Keratinocyte (primary cell): ENCODE results near the gene ALPP. TPM values are rescaled to one million over a fixed set of nuclear protein-coding genes. Genes with fewer than 3 reads are reported as not detected.

Experiments
- DNase-seq: peaks from one replicate; pipeline ENCODE4 v3.0.0-alpha.2; 2011; ENCODE audit warnings: low read depth, missing footprints, low spot score
- FAIRE-seq: peaks from 2 replicates; lab custom pipeline; 2011; peaks lifted over from hg19 to GRCh38; lab: Jason Lieb, UNC
- H2AFZ ChIP-seq: 2 replicates; pipeline ENCODE4 v1.6.0; 2012; ENCODE audit warnings: low read length, control low read depth, inconsistent platforms; ENCODE audit not compliant: control insufficient read depth
- H3K27ac ChIP-seq: 2 replicates; pipeline ENCODE4 v1.5.1; 2011; ENCODE audit warnings: low read length; ENCODE audit not compliant: control insufficient read depth, insufficient read depth
- H3K27me3 ChIP-seq: 3 replicates; pipeline ENCODE4 v1.6.0; 2011; ENCODE audit warnings: low read length; ENCODE audit not compliant: control insufficient read depth, insufficient read depth; ENCODE audit errors: extremely low read depth
- H3K36me3 ChIP-seq, 2 experiments: 2 replicates in 1 of 2; 3 replicates in 1 of 2; pipeline ENCODE4 v1.5.1; 2011; ENCODE audit warnings: low read length in 2 of 2, mild to moderate bottlenecking in 1 of 2; ENCODE audit not compliant: control insufficient read depth in 2 of 2, insufficient read depth in 2 of 2; ENCODE audit errors: extremely low read depth in 1 of 2
- H3K4me1 ChIP-seq: 3 replicates; pipeline ENCODE4 v1.5.1; 2011; ENCODE audit warnings: low read length; ENCODE audit not compliant: control insufficient read depth, insufficient read depth; ENCODE audit errors: extremely low read depth
- H3K4me2 ChIP-seq: 3 replicates; pipeline ENCODE4 v1.6.0; 2011; ENCODE audit warnings: low read depth, low read length; ENCODE audit not compliant: control insufficient read depth, insufficient read depth; ENCODE audit errors: extremely low read depth
- H3K4me3 ChIP-seq, 3 experiments: fragments of 200-600 bp in 1 of 3; sonication (generic) in 1 of 3; 2 replicates in 2 of 3; 3 replicates in 1 of 3; pipeline ENCODE4 v1.5.1; 2011 to 2016; ENCODE audit warnings: low read length in 3 of 3, mild to moderate bottlenecking in 3 of 3, control low read depth in 2 of 3, inconsistent platforms in 1 of 3, low read depth in 1 of 3, mixed read lengths in 1 of 3, mixed run types in 1 of 3, moderate library complexity in 1 of 3; ENCODE audit not compliant: control insufficient read depth in 2 of 3, insufficient read depth in 2 of 3; ENCODE audit errors: extremely low read depth in 1 of 3
- H3K79me2 ChIP-seq: 2 replicates; pipeline ENCODE4 v1.6.0; 2012; ENCODE audit warnings: low read length; ENCODE audit not compliant: control insufficient read depth, insufficient read depth
- H3K9ac ChIP-seq: 3 replicates; pipeline ENCODE4 v1.6.0; 2011; ENCODE audit warnings: low read length; ENCODE audit not compliant: control insufficient read depth, insufficient read depth; ENCODE audit errors: extremely low read depth
- H3K9me1 ChIP-seq: 3 replicates; pipeline ENCODE4 v1.6.0; 2011; ENCODE audit warnings: low read length; ENCODE audit not compliant: control insufficient read depth, insufficient read depth; ENCODE audit errors: extremely low read depth
- H3K9me3 ChIP-seq: 2 replicates; pipeline ENCODE4 v1.5.1; 2012; ENCODE audit warnings: low read depth, low read length; ENCODE audit not compliant: control insufficient read depth
- H4K20me1 ChIP-seq: 3 replicates; pipeline ENCODE4 v1.6.0; 2011; ENCODE audit warnings: low read length; ENCODE audit not compliant: control insufficient read depth, insufficient read depth; ENCODE audit errors: extremely low read depth
- EZH2 ChIP-seq: IDR thresholded peaks from one replicate; pipeline ENCODE4 v1.6.1; 2012; ENCODE audit warnings: inconsistent platforms, mild to moderate bottlenecking, low read length, moderate library complexity
- dilution Hi-C: fragments of 300-500 bp; cut with MboI; formaldehyde crosslinking; loops from one replicate; pipeline ENCODE4 v1.7.0; 2020; ENCODE audit warnings: low sequenced_read_pairs; ENCODE audit not compliant: extremely low pct_ligation_motif_present
- polyA plus RNA-seq, 5 experiments: library from polyadenylated mRNA; depleted of rRNA in 3 of 5; stranded (reverse) in 3 of 5; stranded (forward) in 1 of 5; unstranded in 1 of 5; fragments of >200 nt; gene quantifications; 1 replicate in 1 of 5; 2 replicates in 3 of 5; 3 replicates in 1 of 5; pipeline versions ENCODE4 v1.2.1 to v1.2.3, GENCODE V29; 2011 to 2012; ENCODE audit warnings: missing spikeins in 2 of 5, low read depth in 1 of 5, low replicate concordance in 1 of 5
- TF ChIP-seq, protein P1 (sequence below), 3 experiments: IDR thresholded peaks in 1 of 3; conservative IDR thresholded peaks in 1 of 3; optimal IDR thresholded peaks in 1 of 3; 2 replicates in 2 of 3; 3 replicates in 1 of 3; pipeline versions ENCODE3 to v1.5.1; 2011; ENCODE audit warnings: low read length in 3 of 3, mild to moderate bottlenecking in 3 of 3, moderate library complexity in 2 of 3, control low read depth in 1 of 3, inconsistent platforms in 1 of 3; ENCODE audit not compliant: insufficient read depth in 2 of 3; ENCODE audit errors: extremely low read depth in 1 of 3

Gene ALPP
- polyA plus RNA-seq, 1 donor (not counting 4 experiments of a cell fraction or from before 2014, with no cell fraction given) = not detected

DNA sequence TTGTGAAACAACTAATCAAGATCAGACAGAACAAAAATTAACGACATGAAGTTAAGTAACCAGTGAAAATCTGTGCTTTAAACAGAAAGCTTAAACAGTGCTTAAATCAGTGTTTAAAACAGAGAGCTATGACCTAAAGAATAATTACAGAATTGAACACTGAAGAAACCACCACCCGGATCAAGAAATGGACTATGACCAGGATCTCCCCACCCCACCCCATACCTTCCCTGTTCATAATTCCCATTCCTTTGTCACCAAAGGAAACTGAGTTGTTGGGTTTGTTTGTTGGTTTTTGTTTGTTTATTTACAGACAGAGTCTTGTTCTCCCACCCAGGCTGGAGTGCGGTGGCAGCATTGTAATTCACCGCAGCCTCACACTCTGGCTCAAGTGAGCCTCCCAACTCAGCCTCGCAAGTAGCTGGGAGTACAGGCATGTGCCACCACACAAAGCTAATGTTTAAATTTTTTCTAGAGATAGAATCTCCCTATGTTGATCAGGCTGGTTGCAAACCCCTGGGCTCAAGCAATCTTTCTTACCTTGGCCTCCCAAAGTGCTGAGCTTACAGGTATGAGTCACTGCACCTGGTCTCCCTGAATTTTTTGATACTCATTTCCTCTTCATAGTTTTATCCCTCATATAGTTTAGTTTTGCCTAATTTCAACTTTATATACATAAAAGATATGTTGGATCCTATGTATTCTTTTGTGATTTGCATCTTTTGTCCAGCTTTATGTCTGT lies 19.9 kb downstream of the ALPP start:
- no peaks in the 10 kb centered on the region for H3K9me1 ChIP-seq
- no peaks in the 10 kb centered on the region for H3K27me3 ChIP-seq
- no peaks in the 10 kb centered on the region for H3K9me3 ChIP-seq
- H3K4me1 ChIP-seq = no peaks in the 10 kb centered on the region
- H3K4me3 ChIP-seq = no peak overlapping the region
- H3K36me3 ChIP-seq = no peaks in the 10 kb centered on the region
- dilution Hi-C loops = no loop called here
- TF ChIP-seq EZH2 = no peak
- TF ChIP-seq, protein P1, sequence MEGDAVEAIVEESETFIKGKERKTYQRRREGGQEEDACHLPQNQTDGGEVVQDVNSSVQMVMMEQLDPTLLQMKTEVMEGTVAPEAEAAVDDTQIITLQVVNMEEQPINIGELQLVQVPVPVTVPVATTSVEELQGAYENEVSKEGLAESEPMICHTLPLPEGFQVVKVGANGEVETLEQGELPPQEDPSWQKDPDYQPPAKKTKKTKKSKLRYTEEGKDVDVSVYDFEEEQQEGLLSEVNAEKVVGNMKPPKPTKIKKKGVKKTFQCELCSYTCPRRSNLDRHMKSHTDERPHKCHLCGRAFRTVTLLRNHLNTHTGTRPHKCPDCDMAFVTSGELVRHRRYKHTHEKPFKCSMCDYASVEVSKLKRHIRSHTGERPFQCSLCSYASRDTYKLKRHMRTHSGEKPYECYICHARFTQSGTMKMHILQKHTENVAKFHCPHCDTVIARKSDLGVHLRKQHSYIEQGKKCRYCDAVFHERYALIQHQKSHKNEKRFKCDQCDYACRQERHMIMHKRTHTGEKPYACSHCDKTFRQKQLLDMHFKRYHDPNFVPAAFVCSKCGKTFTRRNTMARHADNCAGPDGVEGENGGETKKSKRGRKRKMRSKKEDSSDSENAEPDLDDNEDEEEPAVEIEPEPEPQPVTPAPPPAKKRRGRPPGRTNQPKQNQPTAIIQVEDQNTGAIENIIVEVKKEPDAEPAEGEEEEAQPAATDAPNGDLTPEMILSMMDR (optimal IDR thresholded peaks at IDR 0.05 in 1 of 3, IDR thresholded peaks at IDR 0.05 in 1 of 3, conservative IDR thresholded peaks at IDR 0.05 in 1 of 3; ENCODE audit: extremely low read depth in 1 of 3, insufficient read depth in 2 of 3, low read length in 3 of 3) = no peak
- H3K27ac ChIP-seq = no peak overlapping the region
- no peaks in the 10 kb centered on the region for H4K20me1 ChIP-seq
- FAIRE-seq (peak; percentile 44), DNase-seq (no peak)
- H3K79me2 ChIP-seq = no peaks in the 10 kb centered on the region
- no peak overlapping the region for H3K4me2 ChIP-seq
- no peak overlapping the region for H3K9ac ChIP-seq
- H2AFZ ChIP-seq = no peak overlapping the region

- DNase-seq (no peak), FAIRE-seq (no peak)
- Histone ChIP-seq H3K36me3 (no peaks in the 10 kb centered on the region), H3K27me3 (no peaks in the 10 kb centered on the region), H3K4me1 (no peaks in the 10 kb centered on the region), H3K9me3 (no peaks in the 10 kb centered on the region), H3K79me2 (no peaks in the 10 kb centered on the region), H3K4me3 (no peak overlapping the region), H3K27ac (no peak overlapping the region), H3K9me1 (no peaks in the 10 kb centered on the region), H3K4me2 (no peak overlapping the region), H4K20me1 (no peaks in the 10 kb centered on the region), H3K9ac (no peak overlapping the region), H2AFZ (no peak overlapping the region)
- TF ChIP-seq, protein P1 (optimal IDR thresholded peaks at IDR 0.05 in 1 of 3, IDR thresholded peaks at IDR 0.05 in 1 of 3, conservative IDR thresholded peaks at IDR 0.05 in 1 of 3; ENCODE audit: extremely low read depth in 1 of 3, insufficient read depth in 2 of 3, low read length in 3 of 3) = no peak
- TF ChIP-seq EZH2 = no peak
- dilution Hi-C loops = no loop called here
Observed at GRCh38 chr2:232400256-232401015, 21.9 kb downstream of the ALPP start.
